HEK293 (cell line): ENCODE measurements around the gene GBX2.

Experiments used
- CTCF ChIA-PET: fragments of 350-600 bp; formaldehyde crosslinking; extraction: SDS; loops from one replicate; lab custom pipeline; 2021; ENCODE audit warnings: antibody characterized with exemption; lab: Yijun Ruan, JAX
- POLR2A ChIA-PET: fragments of 300-600 bp; formaldehyde crosslinking; extraction: SDS; loops from one replicate; lab custom pipeline; 2020; ENCODE audit warnings: antibody characterized with exemption, inconsistent platforms; lab: Yijun Ruan, JAX
- H3K27ac ChIP-seq: fragments of 200-500 bp; sonication (Bioruptor generic); 2 replicates; pipeline ENCODE4 v1.5.1; 2014; ENCODE audit warnings: low read depth, low read length, control low read depth, inconsistent platforms; ENCODE audit errors: extremely low read depth
- H3K36me3 ChIP-seq, 2 experiments: fragments of 200-500 bp in 1 of 2; sonication (Bioruptor generic) in 1 of 2; 1 replicate in 1 of 2; 2 replicates in 1 of 2; pipeline ENCODE4 v1.5.1; 2014 to 2017; ENCODE audit warnings: inconsistent platforms in 2 of 2, low read length in 2 of 2; ENCODE audit not compliant: control insufficient read depth in 2 of 2, insufficient read depth in 1 of 2
- H3K4me1 ChIP-seq: fragments of 200-500 bp; sonication (Bioruptor generic); 2 replicates; pipeline ENCODE4 v1.5.1; 2014; ENCODE audit warnings: mild to moderate bottlenecking, low read length, inconsistent platforms; ENCODE audit not compliant: control insufficient read depth, insufficient read depth
- H3K4me3 ChIP-seq: 2 replicates; pipeline ENCODE4 v1.5.1; 2011; ENCODE audit warnings: low read depth, mild to moderate bottlenecking, control low read depth, low read length, moderate library complexity
- H3K9me3 ChIP-seq: fragments of 200-500 bp; sonication (Bioruptor generic); 2 replicates; pipeline ENCODE4 v1.5.1; 2014; ENCODE audit warnings: low read depth, low read length, inconsistent platforms; ENCODE audit not compliant: control insufficient read depth, insufficient read depth
- MZF1 ChIP-seq: fragments of 450-650 bp; formaldehyde crosslinking; IDR thresholded peaks from 2 replicates; pipeline ENCODE4 v1.5.1; 2017; ENCODE audit warnings: missing biosample characterization, missing genetic modification characterization, borderline replicate concordance
- SP3 ChIP-seq: fragments of 450-650 bp; formaldehyde crosslinking; IDR thresholded peaks from 2 replicates; pipeline ENCODE4 v1.5.1; 2016; ENCODE audit warnings: missing biosample characterization, missing genetic modification characterization
- SP7 ChIP-seq: fragments of 450-650 bp; formaldehyde crosslinking; IDR thresholded peaks from 2 replicates; pipeline ENCODE4 v1.5.1; 2016; ENCODE audit warnings: missing biosample characterization, missing genetic modification characterization
- ZNF114 ChIP-seq: fragments of 450-650 bp; formaldehyde crosslinking; IDR thresholded peaks from 2 replicates; pipeline ENCODE4 v1.5.0; 2017; ENCODE audit warnings: missing biosample characterization, missing genetic modification characterization
- ZNF16 ChIP-seq: fragments of 450-650 bp; formaldehyde crosslinking; IDR thresholded peaks from 2 replicates; pipeline ENCODE4 v1.5.1; 2016; ENCODE audit warnings: low read depth, missing biosample characterization, missing genetic modification characterization
- ZNF175 ChIP-seq: fragments of 450-650 bp; formaldehyde crosslinking; IDR thresholded peaks from 2 replicates; pipeline ENCODE4 v1.5.1; 2016; ENCODE audit warnings: missing biosample characterization, missing genetic modification characterization
- ZNF184 ChIP-seq: fragments of 450-650 bp; IDR thresholded peaks from 2 replicates; pipeline ENCODE4 v1.5.1; 2018; ENCODE audit warnings: missing biosample characterization, mild to moderate bottlenecking, missing genetic modification characterization
- ZNF19 ChIP-seq: fragments of 450-650 bp; formaldehyde crosslinking; IDR thresholded peaks from 2 replicates; pipeline ENCODE4; 2016; ENCODE audit warnings: missing biosample characterization, missing genetic modification characterization, low read depth
- ZNF221 ChIP-seq: fragments of 450-650 bp; formaldehyde crosslinking; IDR thresholded peaks from 2 replicates; pipeline ENCODE4 v1.5.1; 2017; ENCODE audit warnings: missing biosample characterization, missing genetic modification characterization, borderline replicate concordance
- ZNF223 ChIP-seq: fragments of 450-650 bp; formaldehyde crosslinking; IDR thresholded peaks from 2 replicates; pipeline ENCODE4 v1.5.1; 2016; ENCODE audit warnings: missing biosample characterization, missing genetic modification characterization
- ZNF23 ChIP-seq: fragments of 450-650 bp; formaldehyde crosslinking; IDR thresholded peaks from 2 replicates; pipeline ENCODE4 v1.5.1; 2016; ENCODE audit warnings: missing biosample characterization, missing genetic modification characterization, borderline replicate concordance
- ZNF292 ChIP-seq: fragments of 450-650 bp; formaldehyde crosslinking; IDR thresholded peaks from 2 replicates; pipeline ENCODE4 v1.5.1; 2016; ENCODE audit warnings: low read depth, missing biosample characterization, missing genetic modification characterization, borderline replicate concordance
- ZNF350 ChIP-seq: fragments of 450-650 bp; formaldehyde crosslinking; IDR thresholded peaks from 2 replicates; pipeline ENCODE4 v1.5.0; 2017; ENCODE audit warnings: missing biosample characterization, mild to moderate bottlenecking, missing genetic modification characterization
- ZNF391 ChIP-seq: fragments of 450-650 bp; formaldehyde crosslinking; IDR thresholded peaks from 2 replicates; pipeline ENCODE4 v1.5.1; 2016; ENCODE audit warnings: low read depth, missing biosample characterization, missing genetic modification characterization, borderline replicate concordance
- ZNF426 ChIP-seq: fragments of 450-650 bp; formaldehyde crosslinking; IDR thresholded peaks from 2 replicates; pipeline ENCODE4 v1.5.1; 2017; ENCODE audit warnings: missing biosample characterization, missing genetic modification characterization, mild to moderate bottlenecking, inconsistent platforms, moderate library complexity
- ZNF660 ChIP-seq: fragments of 450-650 bp; IDR thresholded peaks from 2 replicates; pipeline ENCODE4 v1.5.1; 2018; ENCODE audit warnings: missing biosample characterization, mild to moderate bottlenecking, missing genetic modification characterization
- ZNF747 ChIP-seq: fragments of 450-650 bp; formaldehyde crosslinking; IDR thresholded peaks from 2 replicates; pipeline ENCODE4 v1.5.1; 2016; ENCODE audit warnings: missing biosample characterization, missing genetic modification characterization
- ZNF777 ChIP-seq: fragments of 450-650 bp; formaldehyde crosslinking; IDR thresholded peaks from 2 replicates; pipeline ENCODE4 v1.5.1; 2017; ENCODE audit warnings: missing biosample characterization, missing genetic modification characterization, borderline replicate concordance
- ZSCAN16 ChIP-seq: fragments of 450-650 bp; formaldehyde crosslinking; IDR thresholded peaks from 2 replicates; pipeline ENCODE4 v1.5.1; 2016; ENCODE audit warnings: missing biosample characterization, missing genetic modification characterization
- TF ChIP-seq, protein P1 (sequence below): fragments of 450-650 bp; formaldehyde crosslinking; IDR thresholded peaks from 2 replicates; pipeline ENCODE4 v1.5.1; 2017; ENCODE audit warnings: missing biosample characterization, missing genetic modification characterization
- TF ChIP-seq, protein P2 (sequence below): fragments of 450-650 bp; formaldehyde crosslinking; IDR thresholded peaks from 2 replicates; pipeline ENCODE4 v1.5.1; 2017; ENCODE audit warnings: missing biosample characterization, missing genetic modification characterization
- TF ChIP-seq, protein P3 (sequence below): fragments of 450-650 bp; formaldehyde crosslinking; IDR thresholded peaks from 2 replicates; pipeline ENCODE4 v1.5.1; 2016; ENCODE audit warnings: missing biosample characterization, missing genetic modification characterization
- TF ChIP-seq, protein P4 (sequence below): fragments of 450-650 bp; formaldehyde crosslinking; IDR thresholded peaks from 2 replicates; pipeline ENCODE4 v1.5.1; 2016; ENCODE audit warnings: missing biosample characterization, missing genetic modification characterization
- TF ChIP-seq, protein P5 (sequence below): fragments of 450-650 bp; formaldehyde crosslinking; IDR thresholded peaks from 2 replicates; pipeline ENCODE4 v1.5.1; 2016; ENCODE audit warnings: missing biosample characterization, missing genetic modification characterization

GBX2 gene

DNA sequence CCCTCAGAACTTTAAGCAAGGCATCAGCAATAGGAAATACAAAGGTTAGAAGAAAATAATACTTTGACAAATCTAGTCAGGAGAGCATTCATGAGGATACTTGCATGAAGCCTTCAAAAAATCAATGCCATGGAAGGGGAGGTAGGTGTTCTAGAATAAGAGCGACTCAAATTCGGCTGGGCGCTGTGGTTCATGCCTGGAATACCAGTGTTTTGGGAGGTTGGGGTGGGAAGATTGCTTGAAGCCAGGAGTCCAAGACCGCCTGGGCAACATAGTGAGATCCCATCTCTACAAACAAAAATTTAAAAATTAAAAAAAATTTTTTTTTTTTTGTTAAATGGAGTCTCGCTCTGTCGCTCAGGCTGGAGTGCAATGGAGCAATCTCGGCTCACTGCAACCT is 21.8 kb downstream of the GBX2 start:
- H3K9me3 ChIP-seq: no peaks in the 10 kb centered on the region
- H3K27ac ChIP-seq: no peak overlapping the region
- H3K4me3 ChIP-seq: no peak overlapping the region
- TF ChIP-seq ZNF426 (tag by site-specific recombination) (no peak), MZF1 (no peak), ZNF292 (tag by site-specific recombination) (no peak), ZNF660 (no peak), ZNF221 (tag by site-specific recombination) (no peak), ZNF19 (no peak), ZNF223 (no peak), ZNF175 (tag by site-specific recombination) (no peak), ZSCAN16 (tag by site-specific recombination) (no peak), ZNF747 (tag by site-specific recombination) (no peak), SP7 (tag by site-specific recombination) (no peak), ZNF350 (no peak)
- TF ChIP-seq, protein P1, sequence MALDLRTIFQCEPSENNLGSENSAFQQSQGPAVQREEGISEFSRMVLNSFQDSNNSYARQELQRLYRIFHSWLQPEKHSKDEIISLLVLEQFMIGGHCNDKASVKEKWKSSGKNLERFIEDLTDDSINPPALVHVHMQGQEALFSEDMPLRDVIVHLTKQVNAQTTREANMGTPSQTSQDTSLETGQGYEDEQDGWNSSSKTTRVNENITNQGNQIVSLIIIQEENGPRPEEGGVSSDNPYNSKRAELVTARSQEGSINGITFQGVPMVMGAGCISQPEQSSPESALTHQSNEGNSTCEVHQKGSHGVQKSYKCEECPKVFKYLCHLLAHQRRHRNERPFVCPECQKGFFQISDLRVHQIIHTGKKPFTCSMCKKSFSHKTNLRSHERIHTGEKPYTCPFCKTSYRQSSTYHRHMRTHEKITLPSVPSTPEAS: no peak
- TF ChIP-seq, protein P2, sequence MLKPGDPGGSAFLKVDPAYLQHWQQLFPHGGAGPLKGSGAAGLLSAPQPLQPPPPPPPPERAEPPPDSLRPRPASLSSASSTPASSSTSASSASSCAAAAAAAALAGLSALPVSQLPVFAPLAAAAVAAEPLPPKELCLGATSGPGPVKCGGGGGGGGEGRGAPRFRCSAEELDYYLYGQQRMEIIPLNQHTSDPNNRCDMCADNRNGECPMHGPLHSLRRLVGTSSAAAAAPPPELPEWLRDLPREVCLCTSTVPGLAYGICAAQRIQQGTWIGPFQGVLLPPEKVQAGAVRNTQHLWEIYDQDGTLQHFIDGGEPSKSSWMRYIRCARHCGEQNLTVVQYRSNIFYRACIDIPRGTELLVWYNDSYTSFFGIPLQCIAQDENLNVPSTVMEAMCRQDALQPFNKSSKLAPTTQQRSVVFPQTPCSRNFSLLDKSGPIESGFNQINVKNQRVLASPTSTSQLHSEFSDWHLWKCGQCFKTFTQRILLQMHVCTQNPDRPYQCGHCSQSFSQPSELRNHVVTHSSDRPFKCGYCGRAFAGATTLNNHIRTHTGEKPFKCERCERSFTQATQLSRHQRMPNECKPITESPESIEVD (tag by site-specific recombination): no peak
- TF ChIP-seq, protein P3, sequence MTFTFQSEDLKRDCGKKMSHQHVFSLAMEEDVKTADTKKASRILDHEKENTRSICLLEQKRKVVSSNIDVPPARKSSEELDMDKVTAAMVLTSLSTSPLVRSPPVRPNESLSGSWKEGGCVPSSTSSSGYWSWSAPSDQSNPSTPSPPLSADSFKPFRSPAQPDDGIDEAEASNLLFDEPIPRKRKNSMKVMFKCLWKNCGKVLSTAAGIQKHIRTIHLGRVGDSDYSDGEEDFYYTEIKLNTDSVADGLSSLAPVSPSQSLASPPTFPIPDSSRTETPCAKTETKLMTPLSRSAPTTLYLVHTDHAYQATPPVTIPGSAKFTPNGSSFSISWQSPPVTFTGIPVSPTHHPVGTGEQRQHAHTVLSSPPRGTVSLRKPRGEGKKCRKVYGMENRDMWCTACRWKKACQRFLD (tag by site-specific recombination): no peak
- ChIA-PET CTCF (interaction anchor here (0.5 to 1.2 kb wide), 2 partner anchors 13 to 20 kb away, joined by 3 read pairs; no protein-coding TSS in a partner anchor), POLR2A (no interaction called here)
- H3K36me3 ChIP-seq: no peaks in the 10 kb centered on the region
- H3K4me1 ChIP-seq: no peaks in the 10 kb centered on the region

DNA sequence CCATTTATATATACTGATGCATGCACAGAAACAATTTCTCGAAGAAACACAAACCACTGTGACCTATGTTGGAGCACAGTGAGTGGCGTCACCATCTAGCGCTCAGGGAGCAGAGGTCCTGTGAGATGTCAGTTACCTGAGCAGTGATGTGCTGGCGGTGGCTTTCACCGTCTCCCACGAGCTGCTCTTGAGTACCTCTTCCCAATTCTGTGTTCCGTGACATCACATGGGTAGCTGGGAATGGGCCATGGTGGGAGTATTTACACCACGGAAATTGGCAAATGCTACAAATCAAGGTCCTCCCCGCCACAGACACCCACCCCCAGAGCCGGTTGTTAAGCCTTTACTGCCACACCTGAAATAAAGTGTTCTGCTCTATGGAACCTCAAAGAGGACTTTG is 24.4 kb downstream of the GBX2 start:
- Histone ChIP-seq H3K27ac (no peak overlapping the region), H3K4me3 (no peak overlapping the region), H3K36me3 (no peaks in the 10 kb centered on the region), H3K9me3 (no peaks in the 10 kb centered on the region), H3K4me1 (no peaks in the 10 kb centered on the region)
- ChIA-PET CTCF (interaction anchor here (0.9 kb wide), 1 partner anchor 464 kb away, joined by 4 read pairs; no protein-coding TSS in a partner anchor), POLR2A (no interaction called here)
- TF ChIP-seq ZNF19: no peak
- TF ChIP-seq ZNF391 (tag by site-specific recombination): no peak
- TF ChIP-seq SP3 (tag by site-specific recombination): no peak
- no peak for TF ChIP-seq ZNF114 (tag by site-specific recombination)
- TF ChIP-seq, protein P4, sequence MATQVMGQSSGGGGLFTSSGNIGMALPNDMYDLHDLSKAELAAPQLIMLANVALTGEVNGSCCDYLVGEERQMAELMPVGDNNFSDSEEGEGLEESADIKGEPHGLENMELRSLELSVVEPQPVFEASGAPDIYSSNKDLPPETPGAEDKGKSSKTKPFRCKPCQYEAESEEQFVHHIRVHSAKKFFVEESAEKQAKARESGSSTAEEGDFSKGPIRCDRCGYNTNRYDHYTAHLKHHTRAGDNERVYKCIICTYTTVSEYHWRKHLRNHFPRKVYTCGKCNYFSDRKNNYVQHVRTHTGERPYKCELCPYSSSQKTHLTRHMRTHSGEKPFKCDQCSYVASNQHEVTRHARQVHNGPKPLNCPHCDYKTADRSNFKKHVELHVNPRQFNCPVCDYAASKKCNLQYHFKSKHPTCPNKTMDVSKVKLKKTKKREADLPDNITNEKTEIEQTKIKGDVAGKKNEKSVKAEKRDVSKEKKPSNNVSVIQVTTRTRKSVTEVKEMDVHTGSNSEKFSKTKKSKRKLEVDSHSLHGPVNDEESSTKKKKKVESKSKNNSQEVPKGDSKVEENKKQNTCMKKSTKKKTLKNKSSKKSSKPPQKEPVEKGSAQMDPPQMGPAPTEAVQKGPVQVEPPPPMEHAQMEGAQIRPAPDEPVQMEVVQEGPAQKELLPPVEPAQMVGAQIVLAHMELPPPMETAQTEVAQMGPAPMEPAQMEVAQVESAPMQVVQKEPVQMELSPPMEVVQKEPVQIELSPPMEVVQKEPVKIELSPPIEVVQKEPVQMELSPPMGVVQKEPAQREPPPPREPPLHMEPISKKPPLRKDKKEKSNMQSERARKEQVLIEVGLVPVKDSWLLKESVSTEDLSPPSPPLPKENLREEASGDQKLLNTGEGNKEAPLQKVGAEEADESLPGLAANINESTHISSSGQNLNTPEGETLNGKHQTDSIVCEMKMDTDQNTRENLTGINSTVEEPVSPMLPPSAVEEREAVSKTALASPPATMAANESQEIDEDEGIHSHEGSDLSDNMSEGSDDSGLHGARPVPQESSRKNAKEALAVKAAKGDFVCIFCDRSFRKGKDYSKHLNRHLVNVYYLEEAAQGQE (tag by site-specific recombination): no peak
- no peak for TF ChIP-seq ZNF426 (tag by site-specific recombination)
- TF ChIP-seq, protein P5, sequence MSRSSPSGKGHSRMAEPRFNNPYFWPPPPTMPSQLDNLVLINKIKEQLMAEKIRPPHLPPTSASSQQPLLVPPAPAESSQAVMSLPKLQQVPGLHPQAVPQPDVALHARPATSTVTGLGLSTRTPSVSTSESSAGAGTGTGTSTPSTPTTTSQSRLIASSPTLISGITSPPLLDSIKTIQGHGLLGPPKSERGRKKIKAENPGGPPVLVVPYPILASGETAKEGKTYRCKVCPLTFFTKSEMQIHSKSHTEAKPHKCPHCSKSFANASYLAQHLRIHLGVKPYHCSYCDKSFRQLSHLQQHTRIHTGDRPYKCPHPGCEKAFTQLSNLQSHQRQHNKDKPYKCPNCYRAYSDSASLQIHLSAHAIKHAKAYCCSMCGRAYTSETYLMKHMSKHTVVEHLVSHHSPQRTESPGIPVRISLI (tag by site-specific recombination): no peak
- no peak for TF ChIP-seq ZNF16
- TF ChIP-seq, protein P3 (tag by site-specific recombination): no peak
- TF ChIP-seq, protein P2 (tag by site-specific recombination): no peak
- TF ChIP-seq ZNF777 (tag by site-specific recombination): no peak
- no peak for TF ChIP-seq ZNF23 (tag by site-specific recombination)
- no peak for TF ChIP-seq ZNF184 (tag by site-specific recombination)
